PC-3 (cell line): Measurements from ENCODE around the gene PRRT4. TPM values are rescaled to one million over a fixed set of nuclear protein-coding genes. Genes with fewer than 3 reads are reported as not detected.

Experiments
- ATAC-seq: fragments of 200-7000 bp; cut with Tn5 transposase; 2 replicates; pipeline ENCODE4 v1.9.1; 2020; ENCODE audit warnings: mild to moderate bottlenecking, moderate library complexity
- BruUV-seq: library from RNA; stranded (reverse); fragments of 400-500 nt; replicated peaks from 2 replicates; lab custom pipeline; 2021; lab: Mats Ljungman, UMichigan
- CTCF ChIA-PET: fragments of 300-600 bp; sonication (Branson Sonifier 250); formaldehyde crosslinking; loops from one replicate; lab custom pipeline; 2022; ENCODE audit warnings: antibody characterized with exemption; lab: Charles Lee
- POLR2A ChIA-PET: fragments of 300-600 bp; sonication (Branson Sonifier 250); formaldehyde crosslinking; loops from one replicate; lab custom pipeline; 2022; ENCODE audit warnings: antibody characterized with exemption; ENCODE audit not compliant: unreplicated experiment; lab: Charles Lee
- DNase-seq: peaks from one replicate; pipeline ENCODE4 v3.0.0-alpha.2; 2015
- H2AFZ ChIP-seq: fragments of 300-600 bp; sonication (generic); 2 replicates; pipeline ENCODE4 v1.6.0; 2016; ENCODE audit warnings: antibody characterized with exemption, low read length
- H3F3A ChIP-seq: fragments of 300-600 bp; sonication (generic); one replicate; pipeline ENCODE4 v1.6.0; 2017; ENCODE audit warnings: antibody characterized with exemption, low read length, control low read depth, mild to moderate bottlenecking; ENCODE audit not compliant: unreplicated experiment
- H3K27ac ChIP-seq: fragments of 300-600 bp; sonication (generic); 2 replicates; pipeline ENCODE4 v1.5.1; 2016; ENCODE audit warnings: mild to moderate bottlenecking, low read length
- H3K27me3 ChIP-seq: fragments of 300-600 bp; sonication (generic); 2 replicates; pipeline ENCODE4 v1.6.1; 2016; ENCODE audit warnings: low read length, mixed read lengths
- H3K36me3 ChIP-seq: fragments of 300-600 bp; sonication (generic); 2 replicates; pipeline ENCODE4 v1.6.1; 2016; ENCODE audit warnings: low read depth, mixed run types, low read length, mixed read lengths
- H3K4me1 ChIP-seq: fragments of 300-600 bp; sonication (generic); 2 replicates; pipeline ENCODE4 v1.5.1; 2016; ENCODE audit warnings: low read length; ENCODE audit not compliant: insufficient read depth
- H3K4me2 ChIP-seq: fragments of 300-600 bp; sonication (generic); 2 replicates; pipeline ENCODE4 v1.6.0; 2016; ENCODE audit warnings: low read length
- H3K4me3 ChIP-seq: fragments of 300-600 bp; sonication (generic); 2 replicates; pipeline ENCODE4 v1.5.1; 2016; ENCODE audit warnings: mild to moderate bottlenecking, low read length, mixed read lengths
- H3K79me2 ChIP-seq: fragments of 300-600 bp; sonication (generic); 2 replicates; pipeline ENCODE4 v1.6.1; 2017; ENCODE audit warnings: low read length, mixed read lengths
- H3K9ac ChIP-seq: fragments of 300-600 bp; sonication (generic); 2 replicates; pipeline ENCODE4 v1.6.0; 2016; ENCODE audit warnings: mild to moderate bottlenecking, low read length
- H3K9me2 ChIP-seq: fragments of 300-600 bp; sonication (generic); replicated peaks from 2 replicates; pipeline ENCODE4 v1.6.1; 2016; ENCODE audit warnings: mixed run types, low read length, mixed read lengths
- H3K9me3 ChIP-seq: fragments of 300-600 bp; sonication (generic); 2 replicates; pipeline ENCODE4 v1.6.1; 2016; ENCODE audit warnings: low read length, mixed read lengths
- H4K20me1 ChIP-seq: fragments of 300-600 bp; sonication (generic); 2 replicates; pipeline ENCODE4 v1.6.1; 2016; ENCODE audit warnings: low read length, mixed read lengths
- CTCF ChIP-seq: fragments of 300-600 bp; sonication (generic); conservative IDR thresholded peaks from 2 replicates; pipeline ENCODE4 v1.5.1; 2017; ENCODE audit warnings: antibody characterized with exemption, low read depth, mild to moderate bottlenecking, low read length
- EZH2 ChIP-seq: fragments of 300-600 bp; sonication (generic); IDR thresholded peaks from one replicate; pipeline ENCODE4 v1.6.1; 2017; ENCODE audit warnings: antibody characterized with exemption, mild to moderate bottlenecking, low read length; ENCODE audit not compliant: unreplicated experiment
- EZH2phosphoT487 ChIP-seq: fragments of 300-600 bp; sonication (generic); IDR thresholded peaks from 2 replicates; pipeline ENCODE4 v1.6.1; 2018; ENCODE audit warnings: mild to moderate bottlenecking, antibody characterized with exemption, low read length, borderline replicate concordance
- intact Hi-C: fragments of 100-400 bp; cut with micrococcal nuclease; formaldehyde crosslinking; loops from 2 replicates; pipeline ENCODE4 v1.9.0; 2023
- total RNA-seq: library from RNA; depleted of rRNA; stranded (reverse); fragments of >200 nt; gene quantifications from 2 replicates; pipeline ENCODE4 v1.2.3, GENCODE V29; 2014

Gene PRRT4
- total RNA-seq, 1 experiment from 2014 or later = 0.36 TPM

GRCh38 chr7:128409596-128410450 lies 48.3 kb upstream of the PRRT4 start, which contains the start of gene IMPDH1:
Gene IMPDH1, minus strand, starts transcription at chr7:128409982. Its CDS starts 81 bp downstream, at chr7:128409901.
- DNase-seq (peak; percentile 71), ATAC-seq (peak; percentile 76)
- no peaks in the 10 kb centered on the region for H3K27me3 ChIP-seq
- H2AFZ ChIP-seq = peak within 1 kb of the TSS; percentile 87
- ChIA-PET CTCF (interaction anchor here (1.0 kb wide), 1 partner anchor 17 kb away, joined by 3 read pairs; no protein-coding TSS in a partner anchor), POLR2A (no interaction called here)
- peak within 1 kb of the TSS; percentile 76 for H3K4me3 ChIP-seq
- H4K20me1 ChIP-seq = no peaks in the 10 kb centered on the region
- H3K9ac ChIP-seq = peak within 1 kb of the TSS; percentile 35
- peak within 1 kb of the TSS; percentile 96 for H3K4me2 ChIP-seq
- TSS peak; percentile 89 for BruUV-seq
- no peak for TF ChIP-seq CTCF
- no peak for TF ChIP-seq EZH2
- TF ChIP-seq EZH2phosphoT487 = no peak
- H3K9me2 ChIP-seq = no peaks in the 10 kb centered on the region
- no peaks in the 10 kb centered on the region for H3K36me3 ChIP-seq
- no peaks in the 10 kb centered on the region for H3F3A ChIP-seq
- peaks cover 8% of the 10 kb centered on the region for H3K4me1 ChIP-seq
- H3K79me2 ChIP-seq = peaks cover 16% of the 10 kb centered on the region
- H3K27ac ChIP-seq = peak within 1 kb of the TSS; percentile 38
- intact Hi-C loops = no loop called here
- no peaks in the 10 kb centered on the region for H3K9me3 ChIP-seq

- peak overlapping the region; percentile 76 for H3K4me3 ChIP-seq
- H3K4me1 ChIP-seq = peaks cover 17% of the 10 kb centered on the region
- no peaks in the 10 kb centered on the region for H3F3A ChIP-seq
- H3K27ac ChIP-seq = no peak overlapping the region
- H4K20me1 ChIP-seq = peaks cover 5% of the 10 kb centered on the region; the same call in 1 of the 2 replicates
- H3K9ac ChIP-seq = peak overlapping the region; percentile 35
- no peak for DNase-seq
- POLR2A ChIA-PET = interaction anchor here (0.6 kb wide), 1 partner anchor 110 kb away, joined by 5 read pairs; no protein-coding TSS in a partner anchor
- H3K9me3 ChIP-seq = no peaks in the 10 kb centered on the region
- intact Hi-C loops = no loop called here
- H2AFZ ChIP-seq = peak overlapping the region; percentile 87
- ATAC-seq = no peak
- peak overlapping the region; percentile 96 for H3K4me2 ChIP-seq
- no peaks in the 10 kb centered on the region for H3K9me2 ChIP-seq
- TF ChIP-seq EZH2 (no peak), CTCF (no peak), EZH2phosphoT487 (no peak)
- CTCF ChIA-PET = no interaction called here
- H3K79me2 ChIP-seq = peaks cover 24% of the 10 kb centered on the region
- BruUV-seq = TSS peak; percentile 55
- no peaks in the 10 kb centered on the region for H3K27me3 ChIP-seq
- no peaks in the 10 kb centered on the region for H3K36me3 ChIP-seq
These were observed 47.5 kb upstream of the PRRT4 start for GRCh38 chr7:128408709-128409595.
